AG10803 (cell line): ENCODE measurements around the gene TAX1BP3.

Experiments used
- DNase-seq: peaks from one replicate; pipeline ENCODE4 v3.0.0; 2010; ENCODE audit warnings: low read depth
- H3K4me3 ChIP-seq: 2 replicates; pipeline ENCODE4 v1.5.1; 2011; ENCODE audit warnings: mild to moderate bottlenecking, low read length, control low read depth
- CTCF ChIP-seq: conservative IDR thresholded peaks from 2 replicates; pipeline ENCODE4 v1.5.1; 2011; ENCODE audit warnings: mild to moderate bottlenecking, low read length, control low read depth, inconsistent platforms

The TAX1BP3 gene

GRCh38 chr17:3632287-3632686 is 36.1 kb downstream of the TAX1BP3 start:
- no peak for DNase-seq
- H3K4me3 ChIP-seq, result no peak overlapping the region
- no peak for TF ChIP-seq CTCF

GRCh38 chr17:3630781-3631180 is 37.6 kb downstream of the TAX1BP3 start:
- DNase-seq, result no peak
- no peak overlapping the region for H3K4me3 ChIP-seq
- TF ChIP-seq CTCF, result no peak

- no peak for TF ChIP-seq CTCF
- DNase-seq, result no peak
- H3K4me3 ChIP-seq, result no peak overlapping the region
Observed at GRCh38 chr17:3627769-3628167, 40.6 kb downstream of the TAX1BP3 start.

GRCh38 chr17:3626831-3627768 is 41.3 kb downstream of the TAX1BP3 start:
- no peak overlapping the region for H3K4me3 ChIP-seq
- peak; percentile 16 for DNase-seq
- no peak for TF ChIP-seq CTCF

- TF ChIP-seq CTCF, result no peak
- DNase-seq, result no peak
- no peak overlapping the region for H3K4me3 ChIP-seq
Observed at GRCh38 chr17:3622977-3623594, 45.3 kb downstream of the TAX1BP3 start.

- no peak for DNase-seq
- no peak overlapping the region for H3K4me3 ChIP-seq
- no peak for TF ChIP-seq CTCF
Observed at GRCh38 chr17:3621146-3621720, 47.1 kb downstream of the TAX1BP3 start.
